Measurements from ENCODE around the gene GSTM3.
"Not testable (repeated sequence)": the region's sequence is repeated elsewhere in the genome, so short reads cannot be mapped to it uniquely, and the experiment has no call there.

GSTM3 gene

DNA sequence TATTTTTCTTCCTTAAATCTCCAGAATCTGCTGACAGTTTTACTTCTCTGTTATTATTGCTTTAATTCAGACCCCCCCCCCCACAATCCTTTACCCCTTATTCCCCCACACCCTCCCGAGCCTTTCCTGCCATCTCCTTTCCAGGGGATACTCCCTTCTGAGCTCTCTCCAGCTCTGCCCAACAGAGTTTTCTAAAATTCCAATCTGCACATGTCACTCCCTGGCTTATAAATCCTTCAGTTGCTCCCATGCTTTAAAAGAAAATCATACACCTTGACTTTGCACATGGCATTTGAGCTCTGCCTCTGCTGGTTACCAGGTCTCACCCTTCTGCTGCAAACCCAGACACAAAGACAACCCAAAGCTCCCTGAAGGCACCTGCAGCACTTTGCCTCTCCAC is 34.6 kb upstream of the GSTM3 start:
- no peak for DNase-seq (ENCODE audit: low read depth)

- DNase-seq (ENCODE audit: low read depth), result no peak
These were observed 33.2 kb upstream of the GSTM3 start for GRCh38 chr1:109773900-109774485.

- no peak for DNase-seq (ENCODE audit: low read depth)
These were observed 32.5 kb upstream of the GSTM3 start for GRCh38 chr1:109773203-109773899.

GRCh38 chr1:109772658-109773202 is 31.9 kb upstream of the GSTM3 start:
- DNase-seq (ENCODE audit: low read depth), result no peak

DNA sequence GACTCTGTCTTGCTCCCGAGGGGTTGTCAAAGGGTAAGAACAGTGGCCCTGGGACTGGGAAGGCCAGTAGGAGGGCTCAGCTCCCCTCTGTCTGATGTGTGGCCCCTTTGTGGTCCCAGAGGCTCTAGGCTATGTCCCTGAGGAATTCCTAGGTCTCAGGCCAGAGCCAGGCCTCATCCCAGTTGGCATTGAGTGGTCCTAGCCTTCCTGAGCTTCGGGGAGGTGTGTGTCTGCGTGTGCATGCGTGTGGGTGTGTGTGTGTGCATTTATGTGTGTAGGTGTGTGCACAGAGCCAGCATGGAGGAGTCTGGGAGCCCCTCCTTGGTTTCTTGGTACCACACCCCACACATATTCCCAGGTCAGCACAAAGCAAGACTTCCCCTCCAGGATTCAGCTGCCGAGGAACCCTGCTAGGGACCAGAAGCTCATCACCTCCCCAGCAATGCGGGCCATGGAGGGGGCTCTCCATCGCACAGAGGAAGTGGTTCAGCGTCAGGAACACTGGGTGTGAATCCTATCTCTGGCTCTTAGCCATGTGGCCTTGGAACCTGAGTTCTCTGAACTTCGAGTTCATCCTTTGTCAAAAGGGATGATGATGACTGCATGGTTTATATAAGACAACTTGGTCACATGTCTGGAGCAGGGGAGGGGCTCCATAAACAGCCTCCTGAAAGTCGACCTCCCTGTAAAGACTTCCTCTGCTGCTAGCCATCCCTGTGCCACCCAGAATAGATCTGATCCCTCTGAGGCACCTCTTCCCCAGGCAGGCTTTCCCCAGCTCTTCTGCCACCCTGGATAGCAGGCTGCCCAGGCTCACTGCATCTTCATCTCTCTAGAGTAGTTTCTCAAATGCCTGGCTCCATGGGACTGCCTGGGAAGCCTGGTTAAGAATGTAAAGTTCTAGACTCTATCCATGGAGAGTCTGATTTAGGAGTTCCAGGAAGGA is 31.1 kb upstream of the GSTM3 start:
- no peak for DNase-seq (ENCODE audit: low read depth)

GRCh38 chr1:109770331-109771095 is 29.7 kb upstream of the GSTM3 start:
- DNase-seq (ENCODE audit: low read depth), result no peak

DNA sequence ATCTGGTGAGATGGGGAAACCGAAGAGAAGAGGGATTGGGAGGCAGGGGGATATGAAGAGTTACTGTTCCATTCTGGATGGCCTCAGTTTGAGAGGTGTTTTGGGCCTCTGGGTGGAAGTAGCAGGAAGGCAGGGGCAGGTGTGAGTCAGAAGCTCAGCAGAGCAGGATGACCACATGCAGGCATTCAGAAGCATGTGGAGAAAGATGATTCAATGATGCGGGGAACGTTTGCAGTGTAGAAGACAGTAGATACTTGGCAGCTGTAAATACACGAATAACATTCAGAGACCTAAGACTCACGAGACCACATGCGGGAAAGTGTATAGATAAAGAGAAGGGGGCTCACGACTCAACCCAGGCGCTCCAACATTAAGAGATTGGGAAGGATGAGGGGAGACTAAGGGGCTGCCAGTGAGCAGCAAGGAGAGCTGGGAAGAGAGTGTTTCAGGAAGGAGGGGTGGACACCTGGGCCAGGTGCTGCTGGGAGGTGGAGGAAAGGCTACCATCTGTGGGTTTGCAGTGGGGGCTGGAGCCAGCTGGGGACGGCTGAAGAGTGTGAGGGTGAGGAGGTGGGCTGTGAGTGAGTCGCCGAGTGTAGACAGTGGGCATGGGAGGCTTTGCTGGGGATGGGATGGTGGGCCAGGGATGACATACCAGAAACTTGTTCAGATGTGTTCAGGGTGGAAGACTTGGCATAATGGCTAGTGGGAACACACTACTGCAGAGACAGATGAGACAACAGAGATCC is 28.7 kb upstream of the GSTM3 start:
- peak; percentile 79 for DNase-seq (ENCODE audit: low read depth)

DNA sequence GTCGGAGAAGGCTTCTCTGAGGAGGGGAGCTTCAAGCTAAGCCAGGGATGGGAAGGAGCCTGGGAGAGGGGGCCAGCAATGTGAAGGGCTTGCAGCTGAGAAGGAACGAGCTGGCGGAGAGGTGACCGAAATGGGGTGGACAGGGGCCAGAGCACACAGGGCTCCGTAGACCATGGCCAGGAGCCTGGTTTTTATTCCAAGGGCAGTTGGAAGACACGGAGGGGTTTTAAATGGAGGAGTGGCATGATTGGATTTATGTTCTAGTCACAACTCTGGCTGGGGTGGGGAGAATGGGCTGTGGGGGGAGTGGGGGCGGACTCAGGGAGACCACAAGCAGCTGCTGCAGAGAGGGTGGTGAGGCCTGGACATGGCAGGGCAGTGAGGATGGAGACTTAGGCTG is 28.0 kb upstream of the GSTM3 start:
- no peak for DNase-seq (ENCODE audit: low read depth)

DNA sequence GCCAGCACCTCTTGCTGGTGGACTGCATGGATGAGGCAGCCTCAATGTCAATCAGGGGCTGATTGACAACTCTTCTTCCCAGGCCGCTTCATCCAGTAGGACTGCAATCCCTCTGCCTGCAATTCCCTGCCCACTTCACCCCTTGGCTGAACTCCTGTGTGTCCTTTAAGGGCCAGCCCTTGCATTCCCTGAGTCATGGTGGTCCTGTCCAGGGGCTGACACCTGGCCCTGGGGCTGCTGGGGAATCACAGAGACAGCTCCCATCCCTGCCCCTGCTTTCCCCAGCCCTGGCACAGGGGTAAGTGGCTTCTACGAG is 27.5 kb upstream of the GSTM3 start:
- no peak for DNase-seq (ENCODE audit: low read depth)

GRCh38 chr1:109767637-109768334 is 26.9 kb upstream of the GSTM3 start:
- DNase-seq (ENCODE audit: low read depth), result no peak

- not testable (repeated sequence) for DNase-seq (ENCODE audit: low read depth)
These were observed 26.3 kb upstream of the GSTM3 start for GRCh38 chr1:109766991-109767636.

- DNase-seq (ENCODE audit: low read depth), result no peak
These were observed 25.2 kb upstream of the GSTM3 start for GRCh38 chr1:109765896-109766615.

GRCh38 chr1:109765483-109765815 is 24.6 kb upstream of the GSTM3 start:
- no peak for DNase-seq (ENCODE audit: low read depth)

DNA sequence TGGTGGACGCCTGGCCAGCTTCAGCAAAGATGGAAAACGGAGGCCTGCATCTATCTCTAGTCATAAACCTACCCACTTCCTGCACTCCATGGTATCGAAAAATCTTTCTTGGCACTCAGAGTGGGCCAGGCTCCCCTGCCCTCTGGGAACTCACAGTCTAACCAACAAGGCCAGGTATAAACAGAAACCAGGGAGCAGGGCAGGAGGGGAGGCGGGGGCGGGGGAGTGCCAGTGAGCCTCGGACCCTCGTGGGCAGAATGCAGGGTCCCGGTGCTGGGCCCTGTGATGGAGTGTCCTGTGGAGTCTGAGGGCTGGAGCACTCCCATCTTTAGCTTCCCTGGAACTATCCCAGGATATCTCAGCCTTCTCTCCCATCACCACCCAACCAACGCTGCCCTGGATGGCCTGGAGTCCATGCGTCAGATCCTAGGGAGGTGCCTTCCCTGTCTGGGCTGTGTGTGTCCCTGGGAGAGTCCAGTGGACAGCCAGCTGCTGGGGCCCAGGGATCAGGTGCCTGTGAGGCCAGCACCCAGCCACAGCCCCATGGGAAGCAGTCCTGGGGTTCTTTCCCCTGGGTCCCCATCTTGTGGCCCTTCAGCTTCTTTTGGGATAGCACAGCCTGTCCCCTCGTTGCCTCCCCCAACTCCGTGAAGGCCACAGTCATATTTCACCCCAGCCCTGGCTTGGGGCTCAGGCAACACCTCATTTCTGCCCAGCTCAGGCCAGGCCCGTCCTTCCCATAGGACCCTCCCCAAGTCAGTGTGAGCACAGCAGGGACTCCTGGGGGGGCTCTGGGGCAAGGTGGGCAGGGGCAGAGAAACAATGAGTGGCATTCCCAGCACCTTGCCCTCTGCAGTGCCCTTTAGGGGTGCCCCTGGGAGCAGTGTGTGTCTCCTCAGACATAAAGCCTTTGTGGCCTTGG is 24.0 kb upstream of the GSTM3 start:
- no peak for DNase-seq (ENCODE audit: low read depth)

DNA sequence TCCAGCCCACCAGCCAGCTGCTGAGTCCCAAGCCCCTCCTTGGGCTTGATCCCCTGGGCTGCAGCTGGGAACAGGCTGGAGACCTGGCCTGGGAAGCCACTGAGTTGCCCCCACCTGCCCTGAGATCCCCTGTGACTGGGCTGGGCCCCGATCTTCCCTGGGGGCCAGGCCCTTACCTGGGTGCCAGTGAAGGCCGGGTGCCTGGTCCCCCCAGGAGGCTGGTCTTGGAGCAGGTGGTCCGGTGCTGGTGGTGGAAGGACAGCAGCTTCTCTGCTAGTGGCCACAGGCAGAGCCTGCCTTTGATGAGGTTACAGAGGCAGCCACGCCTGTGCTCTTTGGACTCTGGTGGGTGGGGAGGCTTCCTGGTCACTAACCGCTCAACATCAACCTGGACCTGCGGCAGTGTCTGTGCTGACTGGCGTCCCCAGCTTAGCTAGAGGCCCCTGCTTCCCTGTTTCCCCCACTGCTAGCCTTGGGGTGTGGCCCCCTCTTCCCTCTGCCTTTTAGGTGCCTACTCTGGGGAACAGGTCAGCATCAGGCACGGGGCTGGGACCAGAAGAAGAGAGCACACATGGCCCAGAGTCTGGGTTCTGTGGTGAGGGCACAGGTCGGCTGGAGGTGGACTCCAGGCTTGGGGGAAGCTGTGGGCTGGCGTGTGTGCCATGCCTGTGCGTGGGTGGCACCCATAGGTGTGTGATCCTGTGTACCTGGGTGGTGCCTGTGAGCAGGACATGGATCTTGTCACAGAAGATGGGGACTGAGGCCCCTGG is 23.0 kb upstream of the GSTM3 start, which contains the start of gene EPS8L3:
TSS of gene EPS8L3 (minus strand) at position 278 of the 770 bp plus-strand sequence. CDS start 2,174 bp downstream, outside the sequence.
- DNase-seq (ENCODE audit: low read depth), result no peak

GRCh38 chr1:109762821-109763645 is 22.2 kb upstream of the GSTM3 start:
- peak; percentile 34 for DNase-seq (ENCODE audit: low read depth)
